Measurements from ENCODE around the gene FMOD.
A peak's percentile ranks its signal among the peaks of the same experiment; 100 is the strongest.
"Not testable (repeated sequence)": the region's sequence is repeated elsewhere in the genome, so short reads cannot be mapped to it uniquely, and the experiment has no call there.

Gene FMOD

DNA sequence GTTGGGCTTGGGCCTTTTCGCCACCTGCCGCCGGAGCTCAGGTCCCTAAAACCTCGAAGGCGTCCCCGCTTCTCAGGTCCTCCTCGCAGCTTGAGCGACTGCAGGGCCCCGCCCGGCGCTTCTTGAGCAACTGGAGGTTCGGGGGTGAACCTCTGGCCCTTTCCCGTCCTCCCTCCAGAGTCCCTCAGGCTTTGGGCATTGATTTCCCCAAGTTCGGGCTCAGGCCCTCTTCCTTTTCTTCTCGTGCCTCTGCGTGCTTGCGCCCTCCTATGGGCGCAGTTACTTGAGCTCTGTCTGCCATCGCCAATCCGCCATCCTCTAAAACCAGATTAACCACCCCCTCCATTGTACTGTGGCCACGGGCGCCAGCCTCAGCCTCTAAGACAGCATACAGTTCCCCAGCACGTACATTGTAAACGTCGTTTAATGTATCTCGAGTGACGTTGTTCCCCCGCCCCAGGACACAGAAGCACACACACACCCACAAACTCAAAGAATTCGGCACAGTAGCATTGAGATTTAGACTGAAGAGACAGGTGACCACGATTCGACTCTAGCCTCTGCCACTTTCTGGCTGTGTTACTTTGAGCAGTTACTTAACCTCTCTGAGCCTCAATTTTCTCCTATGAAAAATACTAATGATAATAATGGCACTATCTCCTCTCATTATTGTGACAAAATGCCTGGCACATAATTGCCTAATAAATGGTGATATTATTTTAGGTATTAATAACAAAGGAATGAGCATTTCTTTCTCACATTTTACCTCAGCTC is 23.1 kb downstream of the FMOD start:
- no peak for DNase-seq (ENCODE audit: low read depth, low spot score)
- H3K27ac ChIP-seq = peak overlapping the region; percentile 80

DNA sequence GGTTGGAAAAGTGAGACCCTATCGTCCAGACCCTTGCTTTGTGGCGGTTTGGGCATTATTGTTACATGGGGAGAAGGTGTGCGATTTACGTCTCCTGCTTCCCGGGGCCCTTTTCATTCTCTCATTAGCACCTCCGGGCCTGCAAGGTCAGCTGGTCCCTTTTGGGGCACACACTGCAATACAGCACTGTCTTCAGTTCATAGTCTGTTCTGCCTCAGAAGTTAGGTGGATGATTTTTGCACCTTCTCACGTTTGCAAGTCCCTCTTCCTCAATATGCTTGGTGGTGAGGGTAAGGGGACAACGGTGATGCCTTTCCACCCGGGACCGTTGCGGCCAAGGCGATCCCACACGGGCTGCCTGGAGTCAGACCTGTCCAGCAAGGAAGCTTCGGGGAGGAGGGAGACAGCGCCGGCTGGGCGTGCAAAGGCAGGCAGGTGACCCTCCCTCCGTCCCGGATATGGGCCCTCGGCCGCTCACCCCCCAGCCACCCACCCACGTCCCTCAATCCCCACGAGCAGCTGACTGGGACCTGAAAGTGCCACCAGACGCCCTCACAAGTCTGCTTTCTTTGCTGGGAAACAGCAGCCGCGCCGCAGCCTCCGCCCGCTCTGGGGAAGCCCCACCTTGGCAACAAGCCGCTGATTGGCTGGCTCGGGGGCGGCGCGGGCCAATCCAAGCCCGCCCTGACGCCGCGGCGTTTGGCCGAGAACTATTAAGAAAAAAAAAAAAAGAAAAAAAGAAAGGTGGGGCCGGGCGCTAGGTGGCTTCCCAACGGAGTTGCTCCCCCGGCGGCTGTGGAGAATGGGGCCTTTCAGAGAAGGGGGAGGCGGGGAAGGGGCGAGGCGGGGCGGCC is 23.9 kb downstream of the FMOD start:
- no peak for DNase-seq (ENCODE audit: low read depth, low spot score)
- peak overlapping the region; percentile 80 for H3K27ac ChIP-seq

DNA sequence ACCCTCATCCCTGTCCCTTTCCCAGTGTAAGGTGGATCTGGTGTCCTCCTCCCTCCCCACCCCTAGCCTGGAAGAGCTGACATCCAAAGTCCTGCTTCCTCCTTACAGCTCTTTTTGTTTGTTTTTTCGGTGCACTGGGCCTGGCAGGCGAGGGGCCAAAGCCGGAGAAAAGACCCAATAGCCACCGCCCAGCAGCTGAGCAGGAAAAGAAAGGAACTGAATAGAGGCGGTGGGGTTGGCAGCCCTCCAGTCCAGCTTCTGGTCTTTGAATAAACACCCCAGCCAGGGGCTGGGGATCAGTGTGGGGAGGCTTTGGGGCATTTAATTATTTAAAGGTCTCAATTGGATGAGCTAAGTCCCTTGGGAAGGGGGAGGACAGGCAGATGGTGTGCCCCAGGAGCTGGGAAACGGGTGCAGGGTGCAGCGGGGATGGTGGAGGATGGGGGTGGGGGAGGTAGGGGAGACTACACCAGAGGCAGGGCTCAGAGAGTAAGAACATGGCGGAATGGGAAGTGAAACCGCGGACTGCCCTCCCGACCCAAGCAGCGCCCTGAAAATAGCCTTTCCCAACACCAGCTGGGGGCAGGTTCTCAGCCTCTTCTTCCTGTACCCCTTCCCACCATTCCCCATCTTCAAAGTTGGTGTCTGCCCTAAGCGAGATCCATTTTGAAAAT is 25.4 kb downstream of the FMOD start:
- DNase-seq (ENCODE audit: low read depth, low spot score) = no peak
- no peak overlapping the region for H3K27ac ChIP-seq

DNA sequence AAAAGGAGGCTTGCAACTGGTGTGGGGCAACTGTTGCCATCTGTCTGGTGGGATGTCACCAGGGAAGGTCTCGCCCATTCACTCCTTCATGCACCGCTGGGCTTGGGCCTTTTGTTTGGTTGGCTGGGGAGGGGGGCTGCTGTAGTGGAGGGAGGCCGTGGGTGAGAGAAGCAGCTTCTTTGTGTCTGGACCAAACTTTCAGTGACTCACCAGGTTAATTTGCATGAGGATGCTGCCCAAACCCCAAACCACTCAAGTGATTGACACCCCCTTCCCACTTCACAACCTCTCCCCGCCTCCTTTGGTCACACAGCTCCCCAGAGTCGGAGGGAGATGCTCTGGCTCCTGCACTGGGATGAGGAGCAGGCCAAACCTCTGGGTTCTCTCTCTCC is 25.9 kb downstream of the FMOD start:
- DNase-seq (ENCODE audit: low read depth, low spot score) = no peak
- H3K27ac ChIP-seq = no peak overlapping the region

DNA sequence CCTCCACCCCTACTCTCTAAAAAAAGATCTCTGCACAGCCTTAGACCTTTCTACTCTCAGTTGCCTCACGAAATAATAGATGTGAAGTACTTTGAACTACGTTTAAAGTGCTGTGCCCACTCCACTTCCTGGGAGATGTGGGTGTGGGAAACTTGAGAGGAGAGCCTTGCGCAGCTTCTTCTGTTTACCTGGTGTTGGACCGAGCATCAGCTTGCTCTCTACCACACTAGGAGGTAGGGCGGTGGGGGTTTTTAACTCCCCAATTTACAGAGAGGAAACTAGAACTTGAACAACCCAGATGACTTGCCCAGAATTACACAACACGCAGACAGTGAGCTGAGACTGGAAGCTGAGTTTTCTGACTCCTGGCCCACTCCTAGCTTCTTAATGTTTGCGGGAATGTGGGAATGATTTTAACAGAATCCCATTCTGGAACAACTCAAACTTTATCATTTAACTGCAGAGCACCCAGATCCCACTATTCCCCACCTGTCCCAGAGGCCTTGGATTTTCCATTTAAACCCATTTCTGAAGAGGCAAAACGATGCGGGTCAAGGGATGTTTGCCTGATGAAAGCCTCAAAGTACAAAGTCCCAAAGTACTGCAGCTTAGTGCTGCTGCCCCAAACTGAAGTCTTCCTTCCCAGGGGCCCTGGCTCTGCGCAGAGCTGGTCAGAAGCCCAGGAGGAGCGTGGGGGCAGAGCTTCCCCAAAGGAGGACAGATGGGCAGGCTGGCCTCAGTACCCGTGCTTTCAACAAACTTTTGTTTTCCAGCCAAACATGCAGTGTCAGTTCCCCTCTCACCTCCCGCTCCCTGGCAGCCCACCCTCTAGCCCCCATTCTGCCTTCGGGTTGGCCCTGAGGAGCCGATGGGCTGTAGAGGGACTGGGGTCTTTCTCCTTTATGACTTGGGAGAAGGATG is 26.6 kb downstream of the FMOD start:
- no peak for DNase-seq (ENCODE audit: low read depth, low spot score)
- H3K27ac ChIP-seq = no peak overlapping the region

DNA sequence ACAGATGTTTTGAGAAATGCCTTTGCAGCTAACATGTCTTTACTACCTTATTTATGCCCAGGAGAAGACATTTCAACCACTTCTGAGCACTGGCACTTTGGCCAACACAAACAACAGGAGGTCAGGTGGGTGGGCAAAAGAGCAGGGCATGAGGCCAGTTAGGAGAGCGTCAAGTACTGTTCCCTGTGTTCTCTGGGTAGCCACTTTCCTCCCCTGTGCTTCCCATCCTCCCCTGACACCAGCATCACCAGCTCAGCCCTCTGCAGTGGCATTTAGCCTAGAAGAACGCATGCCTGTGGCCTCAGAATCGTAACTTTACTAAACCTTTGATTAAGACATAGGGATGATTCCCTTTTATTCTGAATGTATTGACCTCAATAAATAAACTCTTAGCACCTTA is 27.3 kb downstream of the FMOD start:
- H3K27ac ChIP-seq = no peak overlapping the region
- DNase-seq (ENCODE audit: low read depth, low spot score) = no peak

DNA sequence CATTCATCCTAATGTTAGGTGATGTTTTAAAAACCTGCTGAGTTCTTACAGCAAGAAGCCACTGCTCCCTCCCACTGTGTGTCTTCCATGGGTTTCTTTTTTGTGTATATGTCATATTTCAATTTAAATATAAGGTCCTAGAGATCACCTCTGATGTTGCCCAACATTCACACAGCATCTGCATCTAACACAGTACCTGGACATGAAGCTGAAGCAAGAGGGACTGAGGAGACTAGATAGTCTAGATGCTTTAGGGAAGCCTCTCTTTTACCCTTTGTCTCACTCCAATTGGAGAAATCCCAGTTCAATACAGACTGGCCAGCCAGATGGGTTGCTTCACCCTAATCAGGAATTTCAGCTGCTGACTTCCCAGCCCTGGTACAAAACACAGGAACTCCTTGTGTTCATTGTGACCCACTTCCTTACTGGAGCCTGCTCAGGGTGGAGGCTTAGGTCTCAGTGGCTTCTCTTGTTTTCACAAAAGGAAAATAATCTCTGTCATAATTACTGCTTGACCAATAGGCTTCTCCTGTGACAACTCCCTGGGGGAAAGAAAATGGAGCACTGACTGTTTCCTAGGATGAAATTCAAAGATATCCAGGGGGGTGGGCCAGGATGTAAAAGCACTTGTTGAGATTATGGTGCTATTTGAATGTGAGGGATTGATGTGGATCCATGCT is 28.3 kb downstream of the FMOD start:
- DNase-seq (ENCODE audit: low read depth, low spot score) = no peak
- H3K27ac ChIP-seq = no peak overlapping the region

DNA sequence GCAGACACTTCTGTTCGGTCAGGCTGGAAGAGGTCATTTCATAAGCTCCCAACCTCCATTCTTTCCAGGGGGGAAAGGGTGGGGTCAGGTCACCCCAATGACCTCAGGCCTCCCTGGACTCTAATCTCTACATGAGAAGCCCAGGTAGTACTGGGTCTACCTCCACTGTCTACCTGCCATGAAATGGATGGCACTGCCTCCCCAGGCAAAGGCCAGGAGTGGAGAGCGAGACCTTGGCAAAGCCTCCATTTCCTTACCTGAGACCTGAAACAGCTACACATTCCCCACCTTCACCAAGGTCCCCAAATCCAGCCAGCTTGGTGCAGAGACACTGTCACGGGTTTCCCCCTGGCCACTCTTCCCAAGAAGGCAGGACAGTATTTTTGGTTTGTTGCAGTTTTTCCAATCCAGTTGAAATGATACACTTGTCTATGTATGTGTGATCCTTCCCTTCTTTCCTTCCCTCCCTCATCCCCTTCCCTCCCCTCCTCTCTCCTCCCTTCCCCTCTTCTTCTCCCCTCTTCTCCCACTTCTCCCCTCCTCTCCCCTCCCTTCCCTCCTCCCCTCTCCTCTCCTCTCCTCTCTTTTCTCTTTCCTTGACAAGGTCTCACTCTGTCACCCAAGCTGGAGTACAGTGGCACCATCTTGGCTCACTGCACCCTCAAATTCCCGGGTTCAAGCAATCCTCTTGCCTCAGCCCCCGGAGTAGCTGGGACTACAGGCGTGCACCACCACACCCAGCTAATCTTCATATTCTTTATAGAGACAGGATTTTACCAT is 29.5 kb downstream of the FMOD start:
- no peak for DNase-seq (ENCODE audit: low read depth, low spot score)
- no peak overlapping the region for H3K27ac ChIP-seq

DNA sequence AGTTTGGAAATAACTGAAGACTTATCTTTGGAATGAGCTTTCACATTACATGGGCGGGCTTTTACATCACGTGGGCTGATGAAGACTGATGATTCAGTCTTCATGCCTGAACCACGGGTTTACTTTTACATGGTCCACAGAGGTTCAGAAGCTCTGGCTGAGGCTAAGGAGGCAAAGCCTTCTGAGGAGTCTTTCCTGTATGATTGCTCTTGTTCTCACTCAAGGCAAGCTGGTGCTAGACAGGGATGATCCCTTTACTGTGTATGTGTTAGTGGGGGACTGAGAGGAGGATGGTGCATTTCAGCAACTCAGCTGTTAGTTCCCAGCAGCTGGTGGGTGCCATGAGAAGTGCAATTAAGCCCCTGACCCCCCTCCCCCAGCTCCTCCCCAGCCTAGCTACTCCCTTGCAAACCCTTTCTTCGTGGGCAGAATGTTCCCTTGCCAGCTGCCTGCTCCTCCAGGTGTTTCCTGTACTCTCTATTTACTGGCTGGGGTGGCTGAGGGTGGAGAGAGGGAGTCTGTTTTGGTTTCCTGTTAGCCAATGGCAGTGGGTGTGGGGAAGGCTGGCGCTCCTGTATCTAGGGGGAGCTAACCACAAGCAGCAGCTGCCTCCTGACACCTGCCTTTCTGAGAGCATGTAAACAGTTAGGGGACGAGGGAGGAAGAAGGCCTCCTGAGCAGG is 30.2 kb downstream of the FMOD start:
- no peak overlapping the region for H3K27ac ChIP-seq
- DNase-seq (ENCODE audit: low read depth, low spot score) = no peak

DNA sequence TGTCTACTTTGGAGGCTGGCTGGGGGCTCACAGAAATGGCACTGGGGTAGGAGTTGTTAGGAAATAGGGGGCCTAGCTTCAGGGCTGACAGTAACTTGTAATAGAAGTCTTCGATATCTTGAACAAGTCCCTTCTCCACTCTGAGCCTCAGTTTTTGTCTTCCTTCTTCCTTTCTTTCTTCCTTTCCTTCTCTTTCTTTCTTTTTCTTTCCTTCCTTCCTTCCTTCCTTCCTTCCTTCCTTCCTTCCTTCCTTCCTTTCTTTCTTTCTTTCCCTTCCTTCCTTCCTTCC is 32.7 kb downstream of the FMOD start:
- no peak for DNase-seq (ENCODE audit: low read depth, low spot score)
- no peak overlapping the region for H3K27ac ChIP-seq

DNA sequence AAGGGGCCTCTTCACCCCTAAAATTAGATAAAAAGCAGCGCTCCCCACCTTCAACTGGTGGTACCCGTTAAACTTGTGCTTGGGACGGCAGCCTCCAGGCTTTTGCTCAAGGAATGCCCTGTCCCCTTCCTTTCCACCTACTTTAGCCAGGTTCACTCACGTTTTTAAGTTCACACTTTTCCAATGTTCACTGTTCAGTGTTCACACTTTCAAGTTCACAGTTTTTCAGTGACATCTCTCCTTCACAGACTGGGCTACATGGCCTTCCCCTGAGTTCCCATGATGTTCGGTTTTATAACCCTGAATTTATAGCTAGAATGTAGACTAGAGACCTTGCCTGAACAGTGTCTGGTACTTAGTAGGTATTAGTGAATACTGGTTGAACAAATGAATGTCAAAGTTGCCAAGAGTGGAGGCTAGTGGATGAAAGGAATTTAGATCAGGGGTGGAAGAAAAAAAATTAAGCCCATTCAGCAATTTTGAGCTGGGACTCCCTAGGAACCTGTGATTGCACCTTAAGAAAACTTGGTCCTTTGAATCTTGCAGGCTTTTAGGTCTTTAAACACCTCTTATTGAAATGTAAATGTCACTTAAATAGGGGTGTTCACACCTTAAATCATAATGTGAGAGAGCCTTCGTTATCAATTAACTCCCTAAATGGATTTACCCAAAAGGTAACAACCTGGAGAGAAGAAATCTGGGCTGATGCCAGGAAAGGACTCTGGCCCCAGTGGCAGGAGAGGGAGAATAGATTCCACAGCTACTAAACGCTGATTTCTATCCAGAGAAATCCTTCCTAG is 33.3 kb downstream of the FMOD start:
- no peak overlapping the region for H3K27ac ChIP-seq
- no peak for DNase-seq (ENCODE audit: low read depth, low spot score)

DNA sequence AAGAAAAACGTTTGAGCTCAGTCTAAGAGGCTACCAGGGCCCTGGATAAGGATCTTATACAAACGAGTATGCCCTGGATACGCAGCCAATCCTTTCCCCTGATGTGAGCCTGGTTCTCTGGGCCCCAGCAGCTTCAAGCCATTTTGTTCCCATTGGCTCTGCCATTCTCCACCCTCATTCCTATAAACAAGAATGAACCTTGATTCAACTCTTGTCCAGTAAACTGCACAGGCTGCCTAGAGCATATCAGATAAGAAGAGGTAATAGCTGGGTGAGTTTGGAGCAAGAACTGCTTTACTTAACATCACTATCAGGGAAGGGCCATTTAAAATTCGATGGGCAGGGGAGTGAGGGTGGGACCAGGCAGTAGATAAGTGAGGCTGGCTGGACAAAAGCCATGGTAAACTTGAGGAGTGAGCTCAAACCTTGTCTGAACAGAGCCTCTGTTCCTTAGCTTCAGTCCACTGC is 34.3 kb downstream of the FMOD start:
- DNase-seq (ENCODE audit: low read depth, low spot score) = no peak
- H3K27ac ChIP-seq = no peak overlapping the region

DNA sequence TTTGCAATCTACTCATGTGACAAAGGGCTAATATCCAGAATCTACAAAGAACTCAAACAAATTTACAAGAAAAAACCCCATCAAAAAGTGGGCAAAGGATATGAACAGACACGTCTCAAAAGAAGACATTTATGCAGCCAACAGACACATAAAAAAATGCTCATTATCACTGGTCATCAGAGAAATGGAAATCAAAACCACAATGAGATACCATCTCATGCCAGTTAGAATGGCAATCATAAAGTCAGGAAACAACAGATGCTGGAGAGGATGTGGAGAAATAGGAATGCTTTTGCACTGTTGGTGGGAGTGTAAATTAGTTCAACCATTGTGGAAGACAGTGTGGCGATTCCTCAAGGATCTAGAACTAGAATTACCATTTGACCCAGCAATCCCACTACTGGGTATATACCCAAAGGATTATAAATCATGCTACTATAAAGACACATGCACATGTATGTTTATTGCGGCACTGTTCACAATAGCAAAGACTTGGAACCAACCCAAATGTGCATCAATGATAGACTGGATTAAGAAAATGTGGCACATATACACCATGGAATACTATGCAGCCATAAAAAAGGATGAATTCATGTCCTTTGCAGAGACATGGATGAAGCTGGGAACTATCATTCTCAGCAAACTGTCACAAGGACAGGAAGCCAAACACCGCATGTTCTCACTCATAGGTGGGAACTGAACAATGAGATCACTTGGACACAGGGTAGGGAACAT is 36.7 kb downstream of the FMOD start:
- DNase-seq (ENCODE audit: low read depth, low spot score); H3K27ac ChIP-seq: not testable (repeated sequence)

DNA sequence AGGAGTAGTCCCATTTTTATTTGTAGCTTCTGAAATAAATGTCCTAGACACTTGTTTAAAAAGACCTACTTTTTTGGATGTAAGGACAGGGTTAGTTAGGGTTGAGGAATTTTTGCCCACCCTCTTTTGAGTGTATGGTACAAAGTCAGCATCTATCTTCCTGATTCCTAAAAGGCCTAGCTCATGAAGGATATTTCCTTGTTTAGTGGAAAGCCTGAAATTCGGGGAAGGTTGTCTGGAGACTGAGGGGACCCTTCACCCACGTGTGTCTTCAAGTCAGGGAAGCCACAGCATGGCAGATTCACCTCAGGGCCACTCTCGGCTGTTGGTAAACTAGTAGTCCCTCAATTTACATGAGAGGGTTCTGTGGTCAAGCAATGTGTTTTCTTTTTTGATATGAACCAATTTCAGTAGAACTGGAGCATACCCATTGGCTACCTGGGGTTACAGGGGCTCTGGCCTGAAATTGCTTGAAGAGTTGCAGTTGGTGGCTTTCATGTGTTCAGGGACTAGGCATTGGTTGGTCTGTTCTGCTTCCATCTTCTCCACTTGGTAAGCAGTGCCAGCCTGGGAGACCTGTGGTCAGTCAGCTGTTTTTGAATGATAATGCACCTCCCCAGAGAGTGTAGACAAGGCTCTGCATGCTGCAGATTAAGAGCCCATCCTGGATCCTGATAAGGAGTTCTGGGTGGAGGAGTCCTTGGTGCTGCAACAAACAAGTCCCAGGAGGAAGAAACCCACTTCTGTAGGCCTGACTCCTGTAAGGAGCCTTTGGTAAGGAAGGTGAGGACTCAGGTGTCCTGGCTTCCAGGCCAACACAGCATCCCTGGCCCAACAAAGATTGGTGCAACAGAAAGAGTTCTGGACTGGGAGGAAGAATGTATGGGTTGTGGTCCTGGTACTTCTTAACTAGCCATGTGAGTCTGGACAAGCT is 39.3 kb downstream of the FMOD start:
- no peak overlapping the region for H3K27ac ChIP-seq
- DNase-seq (ENCODE audit: low read depth, low spot score) = no peak

DNA sequence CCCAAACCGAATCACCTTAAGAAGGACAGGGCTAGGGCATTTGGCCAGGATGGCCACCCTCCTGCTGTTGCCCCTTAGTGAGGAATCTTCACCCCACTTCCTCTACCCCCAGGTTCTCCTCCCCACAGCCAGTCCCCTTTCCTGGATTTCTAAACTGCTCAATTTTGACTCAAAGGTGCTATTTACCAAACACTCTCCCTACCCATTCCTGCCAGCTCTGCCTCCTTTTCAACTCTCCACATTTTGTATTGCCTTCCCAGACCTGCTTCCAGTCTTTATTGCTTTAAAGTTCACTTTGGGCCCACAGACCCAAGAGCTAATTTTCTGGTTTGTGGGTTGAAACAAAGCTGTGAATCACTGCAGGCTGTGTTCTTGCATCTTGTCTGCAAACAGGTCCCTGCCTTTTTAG is 42.0 kb downstream of the FMOD start:
- no peak for DNase-seq (ENCODE audit: low read depth, low spot score)
- H3K27ac ChIP-seq = peak overlapping the region; percentile 2
